Keratinocyte (primary cell): ENCODE data around the gene ZBTB4. TPM values are rescaled to one million over a fixed set of nuclear protein-coding genes. Genes with fewer than 3 reads are reported as not detected.
A peak's percentile ranks its signal among the peaks of the same experiment; 100 is the strongest.

Experiments used
- DNase-seq: peaks from one replicate; pipeline ENCODE4 v3.0.0-alpha.2; 2011; ENCODE audit warnings: low read depth, missing footprints, low spot score
- FAIRE-seq: peaks from 2 replicates; lab custom pipeline; 2011; peaks lifted over from hg19 to GRCh38; lab: Jason Lieb, UNC
- H2AFZ ChIP-seq: 2 replicates; pipeline ENCODE4 v1.6.0; 2012; ENCODE audit warnings: low read length, control low read depth, inconsistent platforms; ENCODE audit not compliant: control insufficient read depth
- H3K27ac ChIP-seq: 2 replicates; pipeline ENCODE4 v1.5.1; 2011; ENCODE audit warnings: low read length; ENCODE audit not compliant: control insufficient read depth, insufficient read depth
- H3K27me3 ChIP-seq: 3 replicates; pipeline ENCODE4 v1.6.0; 2011; ENCODE audit warnings: low read length; ENCODE audit not compliant: control insufficient read depth, insufficient read depth; ENCODE audit errors: extremely low read depth
- H3K36me3 ChIP-seq, 2 experiments: 2 replicates in 1 of 2; 3 replicates in 1 of 2; pipeline ENCODE4 v1.5.1; 2011; ENCODE audit warnings: low read length in 2 of 2, mild to moderate bottlenecking in 1 of 2; ENCODE audit not compliant: control insufficient read depth in 2 of 2, insufficient read depth in 2 of 2; ENCODE audit errors: extremely low read depth in 1 of 2
- H3K4me1 ChIP-seq: 3 replicates; pipeline ENCODE4 v1.5.1; 2011; ENCODE audit warnings: low read length; ENCODE audit not compliant: control insufficient read depth, insufficient read depth; ENCODE audit errors: extremely low read depth
- H3K4me2 ChIP-seq: 3 replicates; pipeline ENCODE4 v1.6.0; 2011; ENCODE audit warnings: low read depth, low read length; ENCODE audit not compliant: control insufficient read depth, insufficient read depth; ENCODE audit errors: extremely low read depth
- H3K4me3 ChIP-seq, 3 experiments: fragments of 200-600 bp in 1 of 3; sonication (generic) in 1 of 3; 2 replicates in 2 of 3; 3 replicates in 1 of 3; pipeline ENCODE4 v1.5.1; 2011 to 2016; ENCODE audit warnings: low read length in 3 of 3, mild to moderate bottlenecking in 3 of 3, control low read depth in 2 of 3, inconsistent platforms in 1 of 3, low read depth in 1 of 3, mixed read lengths in 1 of 3, mixed run types in 1 of 3, moderate library complexity in 1 of 3; ENCODE audit not compliant: control insufficient read depth in 2 of 3, insufficient read depth in 2 of 3; ENCODE audit errors: extremely low read depth in 1 of 3
- H3K79me2 ChIP-seq: 2 replicates; pipeline ENCODE4 v1.6.0; 2012; ENCODE audit warnings: low read length; ENCODE audit not compliant: control insufficient read depth, insufficient read depth
- H3K9ac ChIP-seq: 3 replicates; pipeline ENCODE4 v1.6.0; 2011; ENCODE audit warnings: low read length; ENCODE audit not compliant: control insufficient read depth, insufficient read depth; ENCODE audit errors: extremely low read depth
- H3K9me1 ChIP-seq: 3 replicates; pipeline ENCODE4 v1.6.0; 2011; ENCODE audit warnings: low read length; ENCODE audit not compliant: control insufficient read depth, insufficient read depth; ENCODE audit errors: extremely low read depth
- H3K9me3 ChIP-seq: 2 replicates; pipeline ENCODE4 v1.5.1; 2012; ENCODE audit warnings: low read depth, low read length; ENCODE audit not compliant: control insufficient read depth
- H4K20me1 ChIP-seq: 3 replicates; pipeline ENCODE4 v1.6.0; 2011; ENCODE audit warnings: low read length; ENCODE audit not compliant: control insufficient read depth, insufficient read depth; ENCODE audit errors: extremely low read depth
- EZH2 ChIP-seq: IDR thresholded peaks from one replicate; pipeline ENCODE4 v1.6.1; 2012; ENCODE audit warnings: inconsistent platforms, mild to moderate bottlenecking, low read length, moderate library complexity
- dilution Hi-C: fragments of 300-500 bp; cut with MboI; formaldehyde crosslinking; loops from one replicate; pipeline ENCODE4 v1.7.0; 2020; ENCODE audit warnings: low sequenced_read_pairs; ENCODE audit not compliant: extremely low pct_ligation_motif_present
- polyA plus RNA-seq, 5 experiments: library from polyadenylated mRNA; depleted of rRNA in 3 of 5; stranded (reverse) in 3 of 5; stranded (forward) in 1 of 5; unstranded in 1 of 5; fragments of >200 nt; gene quantifications; 1 replicate in 1 of 5; 2 replicates in 3 of 5; 3 replicates in 1 of 5; pipeline versions ENCODE4 v1.2.1 to v1.2.3, GENCODE V29; 2011 to 2012; ENCODE audit warnings: missing spikeins in 2 of 5, low read depth in 1 of 5, low replicate concordance in 1 of 5
- TF ChIP-seq, protein P1 (sequence below), 3 experiments: IDR thresholded peaks in 1 of 3; conservative IDR thresholded peaks in 1 of 3; optimal IDR thresholded peaks in 1 of 3; 2 replicates in 2 of 3; 3 replicates in 1 of 3; pipeline versions ENCODE3 to v1.5.1; 2011; ENCODE audit warnings: low read length in 3 of 3, mild to moderate bottlenecking in 3 of 3, moderate library complexity in 2 of 3, control low read depth in 1 of 3, inconsistent platforms in 1 of 3; ENCODE audit not compliant: insufficient read depth in 2 of 3; ENCODE audit errors: extremely low read depth in 1 of 3

The ZBTB4 gene
- polyA plus RNA-seq, 1 donor (not counting 4 experiments of a cell fraction or from before 2014, with no cell fraction given): 20.9 TPM

DNA sequence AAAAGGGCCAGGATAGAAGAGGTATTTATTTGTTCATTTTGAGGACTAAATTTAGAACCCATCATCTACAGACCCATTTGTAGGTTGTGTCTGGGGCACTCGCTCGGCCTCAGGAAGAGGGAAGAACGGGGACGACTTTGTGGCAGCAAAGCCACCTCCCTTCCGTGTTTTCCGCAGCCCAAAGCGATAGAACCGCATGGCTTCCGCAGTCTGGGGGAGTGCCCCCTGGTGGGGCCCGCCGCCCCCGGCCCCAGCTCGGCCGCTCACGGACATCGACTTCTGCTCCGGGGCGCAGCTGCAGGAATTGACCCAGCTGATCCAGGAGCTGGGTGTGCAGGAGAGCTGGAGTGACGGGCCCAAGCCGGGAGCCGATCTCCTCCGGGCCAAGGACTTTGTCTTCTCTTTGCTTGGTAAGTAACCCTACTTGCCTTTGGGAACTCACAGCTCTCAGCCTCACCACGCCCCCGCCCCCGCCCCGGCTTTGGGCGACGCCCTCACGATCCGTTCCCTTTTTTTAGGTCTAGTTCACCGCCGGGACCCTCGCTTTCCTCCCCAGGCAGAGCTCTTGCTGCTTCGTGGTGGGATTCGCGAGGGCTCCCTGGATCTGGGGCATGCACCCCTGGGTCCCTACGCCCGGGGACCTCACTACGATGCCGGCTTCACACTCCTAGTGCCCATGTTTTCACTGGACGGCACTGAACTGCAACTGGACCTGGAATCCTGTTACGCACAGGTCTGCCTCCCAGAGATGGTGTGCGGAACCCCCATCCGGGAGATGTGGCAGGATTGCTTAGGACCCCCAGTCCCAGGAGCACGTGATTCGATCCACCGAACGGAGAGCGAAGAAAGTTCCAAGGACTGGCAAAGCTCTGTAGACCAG, 43.5 kb downstream of the ZBTB4 start:
- Histone ChIP-seq H3K4me2 (peak overlapping the region; percentile 99), H3K9me3 (no peaks in the 10 kb centered on the region), H3K79me2 (peaks cover 17% of the 10 kb centered on the region), H3K27ac (peak overlapping the region; percentile 95), H3K4me1 (peaks cover 41% of the 10 kb centered on the region), H4K20me1 (no peaks in the 10 kb centered on the region), H3K9ac (peak overlapping the region; percentile 81), H2AFZ (peak overlapping the region; percentile 72), H3K27me3 (no peaks in the 10 kb centered on the region), H3K4me3 (peak overlapping the region; percentile 59 to 92 (median 88)), H3K9me1 (no peaks in the 10 kb centered on the region), H3K36me3 (no peaks in the 10 kb centered on the region)
- no peak for FAIRE-seq
- DNase-seq: no peak
- dilution Hi-C loops: no loop called here
- TF ChIP-seq, protein P1, sequence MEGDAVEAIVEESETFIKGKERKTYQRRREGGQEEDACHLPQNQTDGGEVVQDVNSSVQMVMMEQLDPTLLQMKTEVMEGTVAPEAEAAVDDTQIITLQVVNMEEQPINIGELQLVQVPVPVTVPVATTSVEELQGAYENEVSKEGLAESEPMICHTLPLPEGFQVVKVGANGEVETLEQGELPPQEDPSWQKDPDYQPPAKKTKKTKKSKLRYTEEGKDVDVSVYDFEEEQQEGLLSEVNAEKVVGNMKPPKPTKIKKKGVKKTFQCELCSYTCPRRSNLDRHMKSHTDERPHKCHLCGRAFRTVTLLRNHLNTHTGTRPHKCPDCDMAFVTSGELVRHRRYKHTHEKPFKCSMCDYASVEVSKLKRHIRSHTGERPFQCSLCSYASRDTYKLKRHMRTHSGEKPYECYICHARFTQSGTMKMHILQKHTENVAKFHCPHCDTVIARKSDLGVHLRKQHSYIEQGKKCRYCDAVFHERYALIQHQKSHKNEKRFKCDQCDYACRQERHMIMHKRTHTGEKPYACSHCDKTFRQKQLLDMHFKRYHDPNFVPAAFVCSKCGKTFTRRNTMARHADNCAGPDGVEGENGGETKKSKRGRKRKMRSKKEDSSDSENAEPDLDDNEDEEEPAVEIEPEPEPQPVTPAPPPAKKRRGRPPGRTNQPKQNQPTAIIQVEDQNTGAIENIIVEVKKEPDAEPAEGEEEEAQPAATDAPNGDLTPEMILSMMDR (optimal IDR thresholded peaks at IDR 0.05 in 1 of 3, IDR thresholded peaks at IDR 0.05 in 1 of 3, conservative IDR thresholded peaks at IDR 0.05 in 1 of 3; ENCODE audit: extremely low read depth in 1 of 3, insufficient read depth in 2 of 3, low read length in 3 of 3): peak; percentile 21 to 41 (median 21)
- TF ChIP-seq EZH2: no peak

DNA sequence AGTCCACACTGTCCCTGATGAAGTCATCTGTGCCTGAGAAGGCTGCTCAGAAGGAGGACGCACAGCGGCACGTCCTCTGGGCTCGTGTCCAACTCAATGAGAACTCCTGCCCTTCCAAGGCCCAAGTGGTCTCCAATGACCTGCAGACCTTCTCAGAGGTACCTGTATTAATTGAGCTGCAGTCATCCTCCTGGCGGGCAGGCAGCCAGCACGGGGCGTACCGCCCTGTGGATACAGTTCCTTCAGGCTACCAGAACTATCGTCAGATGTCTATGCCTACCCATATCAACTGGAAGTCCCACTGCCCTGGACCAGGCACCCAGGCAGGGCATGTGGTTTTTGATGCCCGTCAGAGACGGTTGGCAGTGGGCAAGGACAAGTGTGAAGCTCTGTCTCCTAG, 47.1 kb downstream of the ZBTB4 start:
- no peaks in the 10 kb centered on the region for H3K36me3 ChIP-seq
- no peak for DNase-seq
- no peak overlapping the region for H3K4me2 ChIP-seq
- no peaks in the 10 kb centered on the region for H4K20me1 ChIP-seq
- H3K27ac ChIP-seq: no peak overlapping the region
- no peak overlapping the region for H3K4me3 ChIP-seq
- no peaks in the 10 kb centered on the region for H3K27me3 ChIP-seq
- no peak overlapping the region for H3K9ac ChIP-seq
- no peaks in the 10 kb centered on the region for H3K9me1 ChIP-seq
- no peak for TF ChIP-seq EZH2
- TF ChIP-seq, protein P1 (optimal IDR thresholded peaks at IDR 0.05 in 1 of 3, IDR thresholded peaks at IDR 0.05 in 1 of 3, conservative IDR thresholded peaks at IDR 0.05 in 1 of 3; ENCODE audit: extremely low read depth in 1 of 3, insufficient read depth in 2 of 3, low read length in 3 of 3): no peak
- no peaks in the 10 kb centered on the region for H3K9me3 ChIP-seq
- H2AFZ ChIP-seq: no peak overlapping the region
- dilution Hi-C loops: no loop called here
- FAIRE-seq: no peak
- peaks cover 6% of the 10 kb centered on the region for H3K79me2 ChIP-seq
- H3K4me1 ChIP-seq: peaks cover 13% of the 10 kb centered on the region
